ENCODE data around the gene CADPS2.

The CADPS2 gene

DNA sequence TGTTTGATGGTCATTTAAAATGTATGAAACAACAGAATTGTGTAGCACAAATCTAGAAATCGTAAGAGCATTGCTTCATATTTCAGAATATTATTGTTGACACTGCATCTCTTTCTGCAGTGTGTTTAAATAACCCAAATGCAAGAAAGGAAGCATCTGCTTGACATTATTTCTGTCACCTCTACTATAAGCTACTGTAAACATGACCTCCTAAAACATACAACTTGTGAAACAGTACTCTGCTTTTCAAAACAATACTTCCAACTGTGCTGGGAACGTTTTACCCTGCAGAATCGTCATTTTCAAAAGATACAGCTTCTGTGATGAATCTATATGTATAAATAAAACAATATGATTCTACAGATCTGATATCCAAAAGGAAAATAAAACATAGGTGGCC is 269.3 kb downstream of the CADPS2 start:
- no peak for DNase-seq (ENCODE audit: extremely low read depth, low read depth)
- TF ChIP-seq, protein P1, sequence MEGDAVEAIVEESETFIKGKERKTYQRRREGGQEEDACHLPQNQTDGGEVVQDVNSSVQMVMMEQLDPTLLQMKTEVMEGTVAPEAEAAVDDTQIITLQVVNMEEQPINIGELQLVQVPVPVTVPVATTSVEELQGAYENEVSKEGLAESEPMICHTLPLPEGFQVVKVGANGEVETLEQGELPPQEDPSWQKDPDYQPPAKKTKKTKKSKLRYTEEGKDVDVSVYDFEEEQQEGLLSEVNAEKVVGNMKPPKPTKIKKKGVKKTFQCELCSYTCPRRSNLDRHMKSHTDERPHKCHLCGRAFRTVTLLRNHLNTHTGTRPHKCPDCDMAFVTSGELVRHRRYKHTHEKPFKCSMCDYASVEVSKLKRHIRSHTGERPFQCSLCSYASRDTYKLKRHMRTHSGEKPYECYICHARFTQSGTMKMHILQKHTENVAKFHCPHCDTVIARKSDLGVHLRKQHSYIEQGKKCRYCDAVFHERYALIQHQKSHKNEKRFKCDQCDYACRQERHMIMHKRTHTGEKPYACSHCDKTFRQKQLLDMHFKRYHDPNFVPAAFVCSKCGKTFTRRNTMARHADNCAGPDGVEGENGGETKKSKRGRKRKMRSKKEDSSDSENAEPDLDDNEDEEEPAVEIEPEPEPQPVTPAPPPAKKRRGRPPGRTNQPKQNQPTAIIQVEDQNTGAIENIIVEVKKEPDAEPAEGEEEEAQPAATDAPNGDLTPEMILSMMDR (IDR thresholded peaks at IDR 0.05; ENCODE audit: low read depth, low read length, missing control alignments) = no peak
- no peak overlapping the region for H3K4me3 ChIP-seq (replicated peaks; ENCODE audit: low read depth, low read length)

DNA sequence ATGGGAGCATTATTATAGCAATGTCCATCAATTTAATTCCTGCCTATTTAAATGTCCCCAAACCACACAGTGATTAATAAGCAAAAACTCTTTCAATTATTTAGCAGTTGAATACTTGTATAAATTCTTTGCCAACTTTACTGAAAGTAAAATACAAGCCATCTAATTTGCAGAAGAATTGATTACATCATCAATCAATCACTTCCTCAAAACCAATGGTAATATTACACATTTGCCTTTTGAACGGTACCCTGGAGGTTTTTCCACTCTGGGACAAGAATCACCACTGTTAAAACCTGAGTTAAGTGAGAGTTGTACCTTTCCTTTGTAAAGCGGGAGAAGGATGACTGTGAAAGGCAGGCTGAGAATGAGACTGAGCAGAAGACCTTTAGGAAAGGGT is 280.3 kb downstream of the CADPS2 start:
- no peak overlapping the region for H3K4me3 ChIP-seq (replicated peaks; ENCODE audit: low read depth, low read length)
- TF ChIP-seq, protein P1 (IDR thresholded peaks at IDR 0.05; ENCODE audit: low read depth, low read length, missing control alignments) = no peak
- DNase-seq (ENCODE audit: extremely low read depth, low read depth) = no peak

DNA sequence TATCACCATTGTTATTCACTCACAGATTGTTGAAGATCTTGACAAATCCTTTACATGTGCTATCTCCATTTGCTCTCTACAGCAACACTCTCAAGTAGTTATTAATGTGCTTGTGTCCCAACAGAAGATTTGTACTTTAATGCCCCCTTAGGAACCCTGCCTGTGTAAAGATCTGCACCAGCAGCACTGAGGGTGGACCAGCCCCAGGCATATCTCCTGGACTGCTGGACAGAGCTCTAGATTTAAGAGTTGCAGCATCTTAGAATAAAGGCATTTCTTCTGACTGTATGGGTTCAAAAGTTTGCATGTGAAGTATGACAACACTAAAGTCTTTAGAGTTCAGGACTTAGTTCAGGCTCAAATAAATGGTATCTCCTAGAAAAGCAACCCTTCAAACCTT is 282.0 kb downstream of the CADPS2 start:
- TF ChIP-seq, protein P1 (IDR thresholded peaks at IDR 0.05; ENCODE audit: low read depth, low read length, missing control alignments) = no peak
- H3K4me3 ChIP-seq (replicated peaks; ENCODE audit: low read depth, low read length) = no peak overlapping the region
- no peak for DNase-seq (ENCODE audit: extremely low read depth, low read depth)

- DNase-seq (ENCODE audit: extremely low read depth, low read depth) = no peak
- H3K4me3 ChIP-seq (replicated peaks; ENCODE audit: low read depth, low read length) = no peak overlapping the region
- TF ChIP-seq, protein P1 (IDR thresholded peaks at IDR 0.05; ENCODE audit: low read depth, low read length, missing control alignments) = no peak
Measured at GRCh38 chr7:122602800-122603199, 283.5 kb downstream of the CADPS2 start.

DNA sequence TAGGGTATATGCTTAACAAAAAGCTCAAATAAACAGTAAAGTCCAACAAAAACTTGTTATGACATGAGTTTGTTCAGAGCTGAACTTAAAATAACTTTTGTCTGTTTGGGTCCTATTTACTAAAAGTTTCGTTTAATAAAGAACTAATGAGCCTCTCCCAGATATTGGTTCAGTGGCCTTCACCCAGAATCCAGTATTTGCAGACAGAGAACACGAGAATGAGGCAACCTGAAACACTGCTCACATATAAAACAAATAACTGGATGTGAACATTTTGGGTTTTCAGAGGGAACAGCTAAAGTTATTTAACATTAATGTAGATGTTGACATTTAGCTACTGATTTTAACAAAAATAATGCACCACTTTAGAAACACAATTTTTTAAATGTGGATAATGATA is 285.6 kb downstream of the CADPS2 start:
- DNase-seq (ENCODE audit: extremely low read depth, low read depth) = no peak
- TF ChIP-seq, protein P1 (IDR thresholded peaks at IDR 0.05; ENCODE audit: low read depth, low read length, missing control alignments) = no peak
- no peak overlapping the region for H3K4me3 ChIP-seq (replicated peaks; ENCODE audit: low read depth, low read length)

DNA sequence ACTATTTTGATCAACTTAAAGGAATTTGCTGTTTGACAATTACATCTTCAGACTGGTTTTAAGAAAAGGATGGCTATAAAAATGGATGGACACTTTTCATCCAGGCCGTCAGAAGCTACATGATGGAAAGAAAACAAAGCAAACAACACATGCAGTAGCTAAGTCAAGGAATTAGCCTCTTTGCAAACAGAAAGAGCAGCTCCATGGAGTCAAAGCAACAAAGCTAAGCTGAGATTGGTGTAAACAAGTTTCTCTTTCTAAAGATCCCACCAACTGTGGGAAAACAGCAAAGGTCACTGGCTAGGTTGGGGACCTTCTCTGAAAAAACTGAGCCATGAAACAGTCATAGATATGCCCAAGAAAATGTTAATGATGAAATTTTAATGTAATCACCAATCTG is 286.2 kb downstream of the CADPS2 start:
- DNase-seq (ENCODE audit: extremely low read depth, low read depth) = no peak
- H3K4me3 ChIP-seq (replicated peaks; ENCODE audit: low read depth, low read length) = no peak overlapping the region
- TF ChIP-seq, protein P1 (IDR thresholded peaks at IDR 0.05; ENCODE audit: low read depth, low read length, missing control alignments) = no peak

GRCh38 chr7:122597277-122597676 is 289.0 kb downstream of the CADPS2 start:
- no peak overlapping the region for H3K4me3 ChIP-seq (replicated peaks; ENCODE audit: low read depth, low read length)
- DNase-seq (ENCODE audit: extremely low read depth, low read depth) = no peak
- TF ChIP-seq, protein P1 (IDR thresholded peaks at IDR 0.05; ENCODE audit: low read depth, low read length, missing control alignments) = no peak
